HG03354 (cell line): ENCODE results near the gene RNF40.

Source experiments
- ATAC-seq: cut with Tn5 transposase; IDR thresholded peaks from one replicate; pipeline ENCODE4 v1.9.1; 2021; ENCODE audit warnings: mild to moderate bottlenecking; ENCODE audit not compliant: unreplicated experiment, poor library complexity, severe bottlenecking

The RNF40 gene

DNA sequence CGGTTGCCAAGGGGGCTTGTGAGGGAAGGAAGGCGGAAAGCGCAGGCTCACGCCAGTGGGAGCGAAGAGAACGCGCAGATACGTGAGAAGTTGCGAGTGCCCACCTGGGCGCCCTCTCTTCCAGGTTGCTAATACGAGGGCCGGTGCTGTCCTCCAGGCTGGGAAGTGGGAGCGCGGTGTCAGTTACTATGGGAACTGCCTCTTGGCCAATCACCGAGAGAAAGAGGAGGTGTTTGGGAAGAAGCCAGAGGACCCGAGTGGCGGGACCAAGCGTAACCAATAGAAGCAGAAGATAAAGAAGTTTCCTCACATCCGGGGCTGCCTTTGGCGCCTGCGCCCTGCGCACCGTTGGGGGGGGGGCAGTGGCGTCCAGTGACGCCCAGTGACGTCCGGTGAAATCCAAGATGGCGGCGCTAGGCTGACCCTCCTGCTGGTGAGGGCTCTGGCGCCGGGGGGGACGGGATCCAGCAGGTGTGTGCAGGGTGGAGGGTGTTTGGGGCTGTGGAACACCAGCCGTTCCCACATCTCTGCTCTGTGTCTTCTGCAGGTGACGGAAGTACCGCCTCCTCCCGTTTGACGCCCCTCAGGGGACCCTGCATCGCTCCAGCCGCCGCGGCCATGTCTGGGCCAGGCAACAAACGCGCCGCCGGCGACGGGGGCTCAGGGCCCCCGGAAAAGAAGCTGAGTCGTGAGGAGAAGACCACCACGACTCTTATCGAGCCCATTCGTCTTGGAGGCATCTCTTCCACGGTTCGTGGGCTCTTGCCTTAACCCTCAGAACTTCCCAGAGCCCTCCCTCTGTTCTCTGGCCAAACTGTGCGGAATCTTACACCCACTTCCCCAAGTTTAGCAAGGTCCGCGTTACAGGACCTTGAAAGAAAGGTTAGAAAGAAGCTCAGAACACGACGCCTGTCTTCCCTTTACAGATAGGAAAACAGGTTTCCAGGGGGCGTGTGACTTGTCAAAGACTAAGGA, at the start of gene RNF40, which contains the start of gene CFAP119:
Gene RNF40 (plus strand): TSS at position 395 of the 975 bp plus-strand sequence. CDS start 224 bp downstream, at position 619.
Gene CFAP119 (minus strand): TSS at position 135 of the 975 bp plus-strand sequence. CDS start 314 bp downstream, outside the sequence.
- ATAC-seq: peak; percentile 90

DNA sequence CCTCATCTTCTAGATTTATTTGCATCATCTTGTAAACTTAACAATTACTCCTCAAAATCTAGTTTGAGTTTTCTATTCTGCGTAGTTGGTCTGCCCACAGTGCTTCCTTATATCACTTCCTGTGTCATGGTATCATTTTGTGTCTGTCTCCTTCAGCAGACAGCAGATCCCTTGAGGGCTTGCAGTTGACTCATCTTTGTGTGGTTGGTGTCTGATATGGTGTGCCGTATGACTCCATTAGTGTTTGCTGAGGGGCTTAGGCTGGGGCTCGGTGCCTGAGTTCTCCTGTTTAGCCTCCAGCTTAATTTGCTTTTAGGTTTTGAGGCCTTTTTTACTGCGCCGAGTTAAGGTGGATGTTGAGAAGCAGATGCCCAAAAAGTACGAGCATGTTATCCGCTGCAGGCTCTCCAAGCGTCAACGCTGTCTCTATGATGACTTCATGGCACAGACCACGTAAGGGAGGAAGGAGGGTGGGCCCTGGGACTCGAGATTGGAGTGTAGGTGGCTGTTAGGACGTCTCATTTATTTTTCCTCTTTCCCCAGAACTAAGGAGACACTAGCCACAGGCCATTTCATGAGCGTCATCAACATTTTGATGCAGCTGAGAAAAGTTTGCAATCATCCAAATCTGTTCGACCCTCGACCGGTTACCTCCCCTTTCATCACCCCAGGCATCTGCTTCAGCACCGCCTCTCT, 46.2 kb upstream of the RNF40 start:
- ATAC-seq: no peak

DNA sequence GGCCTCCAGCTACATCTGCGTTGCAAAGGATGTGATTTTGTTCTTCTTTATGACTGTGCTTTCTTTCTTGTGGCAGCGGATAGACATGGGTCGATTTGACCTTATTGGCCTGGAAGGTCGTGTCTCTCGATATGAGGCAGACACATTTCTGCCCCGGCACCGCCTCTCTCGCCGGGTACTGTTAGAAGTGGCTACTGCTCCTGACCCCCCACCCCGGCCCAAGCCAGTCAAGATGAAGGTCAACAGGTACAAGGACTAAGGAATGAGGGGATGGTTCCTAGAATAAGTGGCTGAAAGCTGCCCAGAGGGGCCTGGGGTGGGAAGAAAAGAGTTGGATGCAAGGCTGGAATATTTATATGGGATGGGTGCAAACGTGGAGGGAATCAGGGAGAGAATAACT, 42.0 kb upstream of the RNF40 start:
- ATAC-seq: no peak

DNA sequence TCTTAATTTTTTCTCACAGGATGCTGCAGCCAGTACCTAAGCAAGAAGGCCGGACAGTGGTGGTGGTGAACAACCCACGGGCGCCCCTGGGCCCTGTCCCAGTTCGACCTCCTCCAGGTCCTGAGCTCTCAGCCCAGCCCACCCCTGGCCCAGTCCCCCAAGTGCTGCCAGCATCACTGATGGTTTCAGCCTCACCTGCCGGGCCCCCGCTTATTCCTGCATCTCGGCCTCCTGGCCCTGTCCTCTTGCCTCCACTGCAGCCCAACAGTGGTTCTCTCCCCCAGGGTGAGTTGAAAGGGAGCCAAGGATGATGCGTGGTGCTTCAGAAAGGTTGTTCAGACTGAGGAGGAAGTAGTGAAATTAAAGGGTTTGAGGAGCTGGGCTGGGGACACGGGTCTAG, 41.4 kb upstream of the RNF40 start:
- no peak for ATAC-seq

DNA sequence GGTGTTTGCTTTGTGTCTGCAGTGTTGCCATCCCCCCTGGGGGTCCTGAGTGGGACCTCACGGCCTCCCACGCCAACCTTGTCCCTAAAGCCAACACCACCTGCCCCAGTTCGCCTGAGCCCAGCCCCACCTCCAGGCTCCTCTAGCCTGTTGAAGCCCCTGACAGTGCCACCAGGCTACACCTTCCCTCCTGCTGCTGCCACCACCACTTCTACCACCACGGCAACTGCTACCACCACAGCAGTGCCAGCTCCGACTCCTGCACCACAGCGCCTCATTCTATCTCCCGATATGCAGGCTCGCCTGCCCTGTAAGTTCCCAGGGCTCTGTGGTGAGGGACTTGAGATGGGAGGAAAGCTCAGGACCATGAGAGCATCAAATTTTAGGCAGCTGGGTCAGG, 41.0 kb upstream of the RNF40 start:
- no peak for ATAC-seq

DNA sequence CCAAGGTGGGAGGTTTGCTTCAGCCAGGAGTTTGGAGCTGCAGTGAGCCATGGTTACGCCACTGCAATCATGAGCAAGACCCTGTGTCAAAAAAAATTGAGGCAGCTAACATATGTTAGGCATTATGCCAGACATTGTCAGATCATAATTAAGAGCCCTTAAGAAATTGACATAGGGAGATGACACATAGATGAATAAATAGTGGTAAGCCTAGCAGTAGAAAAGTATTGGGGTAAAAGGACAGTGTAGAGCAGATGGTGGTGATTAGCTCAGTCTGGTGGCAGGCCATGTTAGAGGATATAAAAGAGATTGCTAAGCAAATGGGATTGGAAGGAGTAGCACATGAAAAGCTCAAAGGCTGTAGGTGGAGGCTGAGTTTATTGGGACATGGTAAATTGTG, 40.5 kb upstream of the RNF40 start:
- no peak for ATAC-seq

DNA sequence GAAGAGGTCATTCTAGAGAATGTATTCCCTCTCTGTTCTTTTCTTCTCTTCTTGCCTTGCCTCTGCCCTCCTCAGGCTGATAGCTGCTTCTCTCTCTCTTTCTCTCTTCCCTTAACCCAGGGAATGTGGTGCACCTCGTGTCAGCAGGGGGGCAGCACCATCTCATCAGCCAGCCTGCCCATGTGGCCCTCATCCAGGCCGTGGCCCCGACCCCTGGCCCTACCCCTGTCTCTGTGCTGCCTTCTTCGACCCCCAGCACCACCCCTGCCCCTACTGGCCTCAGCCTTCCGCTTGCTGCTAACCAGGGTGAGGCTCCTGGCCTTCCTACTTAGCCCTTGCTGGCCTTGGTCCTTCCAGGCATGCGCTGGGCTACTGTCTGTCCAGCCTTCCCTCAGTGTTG, 39.7 kb upstream of the RNF40 start:
- no peak for ATAC-seq

DNA sequence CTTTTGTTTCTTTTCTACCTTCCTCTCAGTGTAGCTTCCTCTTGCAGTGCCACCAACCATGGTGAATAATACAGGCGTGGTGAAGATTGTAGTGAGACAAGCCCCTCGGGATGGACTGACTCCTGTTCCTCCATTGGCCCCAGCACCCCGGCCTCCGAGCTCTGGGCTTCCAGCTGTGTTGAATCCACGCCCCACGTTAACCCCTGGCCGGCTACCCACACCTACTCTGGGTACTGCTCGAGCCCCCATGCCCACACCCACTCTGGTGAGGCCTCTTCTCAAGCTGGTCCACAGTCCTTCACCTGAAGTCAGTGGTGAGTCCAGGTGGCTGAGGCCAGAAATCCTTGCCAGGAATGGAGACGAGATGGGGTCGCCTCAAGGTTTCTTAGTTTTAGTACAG, 39.2 kb upstream of the RNF40 start:
- no peak for ATAC-seq

DNA sequence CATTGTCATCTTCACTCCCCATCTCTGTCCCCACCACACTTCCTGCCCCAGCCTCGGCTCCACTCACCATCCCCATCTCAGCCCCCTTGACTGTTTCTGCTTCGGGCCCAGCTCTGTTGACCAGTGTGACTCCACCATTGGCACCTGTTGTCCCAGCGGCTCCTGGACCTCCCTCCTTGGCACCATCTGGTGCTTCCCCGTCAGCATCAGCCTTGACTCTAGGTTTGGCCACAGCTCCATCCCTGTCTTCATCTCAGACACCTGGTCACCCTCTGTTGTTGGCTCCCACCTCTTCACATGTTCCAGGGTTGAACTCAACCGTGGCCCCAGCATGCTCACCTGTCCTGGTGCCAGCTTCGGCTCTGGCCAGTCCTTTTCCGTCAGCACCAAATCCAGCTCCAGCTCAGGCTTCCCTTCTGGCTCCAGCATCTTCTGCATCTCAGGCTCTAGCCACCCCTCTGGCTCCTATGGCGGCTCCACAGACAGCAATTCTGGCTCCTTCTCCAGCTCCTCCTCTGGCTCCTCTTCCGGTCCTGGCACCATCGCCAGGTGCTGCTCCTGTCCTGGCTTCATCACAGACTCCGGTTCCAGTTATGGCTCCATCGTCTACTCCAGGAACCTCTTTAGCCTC, 38.3 kb upstream of the RNF40 start:
- no peak for ATAC-seq

DNA sequence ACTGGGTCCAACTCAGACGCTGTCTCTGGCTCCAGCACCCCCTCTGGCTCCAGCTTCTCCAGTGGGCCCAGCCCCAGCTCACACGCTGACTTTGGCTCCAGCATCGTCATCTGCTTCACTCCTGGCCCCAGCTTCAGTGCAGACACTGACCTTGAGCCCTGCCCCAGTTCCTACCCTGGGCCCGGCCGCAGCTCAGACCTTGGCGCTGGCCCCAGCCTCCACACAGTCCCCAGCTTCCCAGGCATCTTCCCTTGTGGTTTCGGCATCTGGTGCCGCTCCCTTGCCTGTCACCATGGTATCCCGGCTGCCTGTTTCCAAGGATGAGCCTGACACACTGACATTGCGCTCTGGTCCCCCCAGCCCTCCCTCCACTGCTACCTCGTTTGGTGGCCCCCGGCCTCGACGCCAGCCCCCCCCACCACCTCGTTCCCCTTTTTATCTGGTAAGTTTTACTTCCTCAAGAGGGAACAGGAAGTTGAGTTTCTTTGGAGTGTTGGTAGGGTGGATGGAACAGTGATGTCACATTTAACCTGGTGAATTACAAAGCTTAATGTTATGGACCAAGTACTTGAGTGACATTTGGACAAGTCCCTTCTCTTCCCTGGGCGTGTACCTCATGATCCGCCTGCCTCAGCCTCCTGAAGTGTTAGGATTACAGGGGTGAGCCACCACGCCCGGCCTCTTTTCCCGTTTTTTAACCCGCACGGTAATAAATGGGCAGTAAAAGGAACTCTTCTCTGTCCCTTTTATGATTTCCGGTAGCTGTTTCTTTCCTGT, 37.3 kb upstream of the RNF40 start:
- ATAC-seq: no peak

DNA sequence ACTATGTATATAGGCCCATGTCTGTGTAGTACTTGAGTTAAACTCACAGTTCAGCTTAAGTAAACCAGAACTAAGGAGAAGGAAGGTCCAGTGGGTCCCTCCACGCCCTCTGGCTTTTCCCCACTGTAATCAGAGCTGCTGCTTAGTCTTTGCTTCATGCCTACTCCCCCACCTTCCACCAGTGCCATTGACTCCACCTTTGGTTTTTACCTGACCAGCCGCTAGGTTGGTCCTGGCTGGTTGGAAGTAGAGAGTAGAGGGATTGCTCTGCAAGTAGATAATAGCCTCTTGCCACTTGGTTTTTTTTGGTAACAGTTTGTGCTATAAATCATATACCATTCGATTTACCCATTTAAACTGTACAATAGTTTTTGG, 36.7 kb upstream of the RNF40 start:
- no peak for ATAC-seq

DNA sequence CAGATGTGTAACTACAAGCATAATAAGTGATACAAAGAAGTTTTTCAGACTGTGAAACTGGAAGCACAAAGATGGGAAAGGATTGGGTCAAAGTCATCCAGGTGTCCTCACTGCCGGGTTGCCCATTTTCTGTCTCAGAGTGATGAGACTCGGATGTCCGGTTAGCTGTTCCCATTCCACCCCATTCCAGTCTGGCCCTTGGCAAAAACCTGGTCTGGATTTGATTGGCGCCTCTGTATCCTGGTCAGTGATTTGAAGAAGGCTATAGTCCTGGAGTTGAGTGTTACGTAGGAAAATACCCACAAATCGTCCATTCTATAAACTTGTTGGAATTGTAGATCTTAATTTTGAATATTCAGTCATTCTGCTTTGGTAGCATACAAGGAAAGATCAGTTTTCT, 33.8 kb upstream of the RNF40 start:
- no peak for ATAC-seq

DNA sequence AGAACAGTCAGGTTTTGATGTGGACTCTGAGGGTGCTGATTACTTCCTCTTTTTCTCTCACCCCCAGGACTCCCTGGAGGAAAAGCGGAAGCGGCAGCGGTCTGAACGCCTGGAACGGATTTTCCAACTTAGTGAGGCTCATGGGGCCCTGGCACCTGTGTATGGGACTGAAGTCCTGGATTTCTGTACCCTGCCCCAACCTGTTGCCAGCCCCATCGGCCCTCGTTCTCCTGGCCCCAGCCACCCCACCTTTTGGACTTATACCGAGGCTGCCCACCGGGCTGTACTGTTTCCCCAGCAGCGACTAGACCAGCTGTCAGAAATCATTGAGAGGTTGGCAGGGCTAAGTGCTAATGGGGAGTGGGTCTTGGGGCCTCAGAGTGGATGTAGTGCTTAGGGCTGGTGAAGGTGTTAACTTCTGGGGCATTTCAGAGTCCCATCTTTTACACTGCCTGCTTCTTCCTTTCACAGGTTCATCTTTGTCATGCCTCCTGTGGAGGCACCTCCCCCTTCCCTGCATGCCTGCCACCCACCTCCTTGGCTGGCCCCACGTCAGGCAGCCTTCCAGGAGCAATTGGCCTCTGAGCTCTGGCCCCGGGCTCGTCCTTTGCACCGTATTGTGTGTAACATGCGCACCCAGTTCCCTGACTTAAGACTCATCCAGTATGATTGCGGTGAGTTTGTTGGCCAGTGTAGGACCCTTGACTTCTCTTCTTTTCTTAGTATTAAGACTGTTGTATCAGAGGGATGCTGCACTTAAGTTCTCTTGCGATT, 33.0 kb upstream of the RNF40 start:
- ATAC-seq: no peak

DNA sequence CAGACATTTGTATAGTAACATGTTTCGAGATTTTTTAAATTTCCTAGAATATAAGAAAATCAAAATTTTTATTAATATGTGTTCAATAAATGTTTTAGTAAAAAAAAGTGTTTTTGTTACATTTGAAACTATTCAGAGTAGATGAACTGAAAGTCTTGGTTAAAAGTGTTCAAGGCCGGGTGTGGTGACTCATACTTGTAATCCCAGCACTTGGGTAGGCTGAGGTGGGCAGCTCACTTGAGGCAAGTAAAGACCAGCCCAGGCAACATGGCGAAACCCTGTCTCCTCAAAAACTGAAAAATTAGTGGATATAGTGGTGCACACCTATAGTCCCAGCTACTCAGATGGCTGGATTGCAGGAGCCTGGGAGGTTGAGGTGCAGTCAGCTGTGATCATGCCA, 30.7 kb upstream of the RNF40 start:
- ATAC-seq: no peak

DNA sequence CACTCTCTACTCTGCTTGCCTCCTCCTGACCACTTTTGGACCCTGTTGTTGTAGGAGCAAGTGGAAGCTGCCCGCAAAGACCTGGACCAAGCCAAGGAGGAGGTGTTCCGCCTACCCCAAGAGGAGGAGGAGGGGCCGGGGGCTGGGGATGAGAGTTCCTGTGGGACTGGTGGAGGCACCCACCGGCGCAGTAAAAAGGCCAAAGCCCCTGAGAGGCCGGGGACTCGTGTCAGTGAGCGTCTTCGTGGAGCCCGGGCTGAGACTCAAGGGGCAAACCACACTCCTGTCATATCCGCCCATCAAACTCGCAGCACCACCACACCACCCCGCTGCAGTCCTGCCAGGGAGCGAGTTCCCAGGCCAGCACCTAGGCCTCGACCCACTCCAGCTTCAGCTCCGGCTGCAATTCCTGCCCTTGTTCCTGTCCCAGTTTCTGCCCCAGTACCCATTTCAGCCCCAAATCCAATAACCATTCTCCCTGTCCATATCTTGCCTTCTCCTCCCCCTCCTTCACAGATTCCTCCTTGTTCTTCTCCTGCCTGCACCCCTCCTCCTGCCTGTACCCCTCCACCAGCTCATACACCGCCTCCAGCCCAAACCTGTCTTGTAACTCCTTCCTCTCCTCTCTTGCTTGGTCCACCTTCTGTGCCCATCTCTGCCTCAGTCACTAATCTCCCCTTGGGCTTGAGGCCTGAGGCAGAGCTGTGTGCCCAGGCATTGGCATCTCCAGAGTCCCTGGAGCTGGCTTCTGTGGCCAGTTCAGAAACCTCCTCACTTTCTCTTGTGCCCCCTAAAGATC, 24.9 kb upstream of the RNF40 start:
- ATAC-seq: no peak

DNA sequence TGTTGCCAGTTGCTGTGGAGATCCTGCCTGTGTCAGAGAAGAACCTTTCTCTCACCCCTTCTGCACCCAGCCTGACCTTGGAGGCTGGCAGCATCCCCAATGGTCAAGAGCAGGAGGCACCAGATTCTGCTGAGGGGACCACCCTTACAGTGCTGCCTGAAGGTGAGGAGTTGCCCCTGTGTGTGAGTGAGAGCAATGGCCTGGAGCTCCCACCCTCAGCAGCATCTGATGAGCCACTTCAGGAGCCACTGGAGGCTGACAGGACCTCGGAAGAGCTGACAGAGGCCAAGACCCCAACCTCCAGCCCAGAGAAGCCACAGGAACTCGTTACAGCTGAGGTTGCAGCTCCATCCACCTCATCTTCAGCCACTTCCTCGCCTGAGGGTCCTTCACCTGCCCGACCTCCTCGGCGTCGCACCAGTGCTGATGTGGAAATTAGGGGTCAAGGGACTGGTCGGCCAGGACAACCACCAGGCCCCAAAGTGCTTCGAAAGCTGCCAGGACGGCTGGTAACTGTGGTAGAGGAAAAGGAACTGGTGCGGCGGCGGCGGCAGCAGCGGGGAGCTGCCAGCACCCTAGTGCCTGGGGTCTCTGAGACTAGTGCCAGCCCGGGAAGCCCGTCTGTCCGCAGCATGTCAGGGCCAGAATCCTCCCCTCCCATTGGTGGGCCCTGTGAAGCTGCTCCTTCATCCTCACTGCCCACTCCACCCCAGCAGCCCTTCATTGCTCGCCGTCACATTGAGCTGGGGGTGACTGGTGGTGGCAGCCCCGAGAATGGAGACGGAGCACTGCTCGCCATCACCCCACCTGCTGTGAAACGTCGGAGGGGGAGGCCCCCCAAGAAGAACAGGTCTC, 24.1 kb upstream of the RNF40 start:
- ATAC-seq: no peak
